Measurements from ENCODE around the gene GDF15.

GRCh38 chr19:18431351-18432197 is 45.6 kb downstream of the GDF15 start:
- no peak for TF ChIP-seq CTCF (IDR thresholded peaks at IDR 0.05)
- no peak for TF ChIP-seq ATF2 (CRISPR knock-in tag; IDR thresholded peaks at IDR 0.05; ENCODE audit: borderline replicate concordance, low read depth)
- no peak for TF ChIP-seq CREM (CRISPR knock-in tag; IDR thresholded peaks at IDR 0.05)
- TF ChIP-seq TCF7 (CRISPR knock-in tag; IDR thresholded peaks at IDR 0.05; ENCODE audit: low read depth), result no peak
- TF ChIP-seq ETV6 (CRISPR knock-in tag; IDR thresholded peaks at IDR 0.05), result no peak
- TF ChIP-seq GABPB1 (CRISPR knock-in tag; IDR thresholded peaks at IDR 0.05), result no peak

Measured in WTC11 (cell line).